GM21360 (cell line): ENCODE measurements around the gene ABTB1.
"Not testable (repeated sequence)": the region's sequence is repeated elsewhere in the genome, so short reads cannot be mapped to it uniquely, and the experiment has no call there.

Experiments used
- ATAC-seq: cut with Tn5 transposase; IDR thresholded peaks from one replicate; pipeline ENCODE4 v1.9.1; 2021; ENCODE audit warnings: mild to moderate bottlenecking, moderate library complexity; ENCODE audit not compliant: unreplicated experiment

Gene ABTB1

GRCh38 chr3:127700406-127700805, 27.7 kb downstream of the ABTB1 start:
- ATAC-seq = no peak

- ATAC-seq = no peak
Observed at GRCh38 chr3:127701280-127701911, 28.6 kb downstream of the ABTB1 start.

DNA sequence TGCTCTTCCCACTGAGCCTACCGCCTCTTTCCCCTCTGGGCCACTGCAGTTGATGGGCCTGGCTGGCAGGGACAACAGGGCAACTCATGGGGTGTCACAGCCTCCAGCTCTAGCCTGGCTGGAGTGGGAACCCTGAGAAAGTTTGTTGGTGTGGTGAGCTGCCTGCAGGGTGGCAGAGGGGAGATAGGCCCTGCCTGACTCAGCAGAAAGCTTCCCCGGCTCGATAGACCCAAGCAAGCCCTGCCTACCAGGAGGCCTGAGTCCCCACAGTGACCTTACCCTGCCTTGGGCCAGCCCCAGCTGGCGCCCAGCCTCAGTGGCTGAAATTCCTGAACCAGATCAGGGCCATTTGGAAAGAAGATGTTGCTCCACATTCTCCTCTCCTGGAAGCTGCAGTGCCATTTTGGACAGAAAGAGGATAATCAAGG, 29.4 kb downstream of the ABTB1 start:
- no peak for ATAC-seq

DNA sequence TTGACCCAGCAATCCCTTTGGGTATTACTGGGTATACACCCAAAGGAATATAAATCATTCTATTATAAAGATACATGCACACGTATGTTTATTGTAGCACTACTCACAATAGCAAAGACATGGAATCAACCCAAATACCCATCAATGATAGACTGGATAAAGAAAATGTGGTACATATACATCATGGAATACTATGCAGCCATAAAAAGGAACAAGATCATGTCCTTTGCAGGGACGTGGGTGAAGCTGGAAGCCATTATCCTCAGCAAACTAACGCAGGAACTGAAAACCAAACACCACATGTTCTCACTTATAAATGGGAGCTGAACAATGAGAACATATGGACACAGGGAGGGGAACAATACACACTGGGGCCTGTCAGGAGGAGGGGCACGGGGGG, 32.1 kb downstream of the ABTB1 start:
- not testable (repeated sequence) for ATAC-seq

GRCh38 chr3:127706312-127706711, 33.6 kb downstream of the ABTB1 start:
- no peak for ATAC-seq

GRCh38 chr3:127706785-127707351, 34.1 kb downstream of the ABTB1 start:
- ATAC-seq = no peak

- no peak for ATAC-seq
Observed at GRCh38 chr3:127707851-127708411, 35.2 kb downstream of the ABTB1 start.

DNA sequence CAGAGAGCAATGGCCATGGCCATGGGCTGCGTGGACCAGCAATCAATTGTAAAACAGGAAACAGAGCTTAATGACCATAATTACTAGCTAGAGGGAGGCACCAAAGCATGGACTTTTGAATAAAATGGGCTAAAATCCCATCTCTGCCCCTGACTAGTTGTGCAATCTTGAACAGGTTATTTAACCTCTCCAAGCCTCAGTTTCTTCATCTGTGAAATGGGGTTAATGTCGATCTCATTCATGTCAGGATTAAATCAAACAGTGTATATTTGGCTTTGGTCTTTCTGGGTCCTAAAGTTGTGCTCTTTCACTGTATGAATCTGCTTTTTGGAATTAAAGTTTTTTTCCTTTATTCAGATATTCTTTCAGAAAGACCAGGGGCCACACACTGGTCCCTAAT, 36.1 kb downstream of the ABTB1 start:
- no peak for ATAC-seq

- no peak for ATAC-seq
Observed at GRCh38 chr3:127709320-127710060, 36.7 kb downstream of the ABTB1 start.

GRCh38 chr3:127710155-127710941, 37.6 kb downstream of the ABTB1 start:
- ATAC-seq = no peak

GRCh38 chr3:127711021-127711695, 38.4 kb downstream of the ABTB1 start:
- no peak for ATAC-seq

DNA sequence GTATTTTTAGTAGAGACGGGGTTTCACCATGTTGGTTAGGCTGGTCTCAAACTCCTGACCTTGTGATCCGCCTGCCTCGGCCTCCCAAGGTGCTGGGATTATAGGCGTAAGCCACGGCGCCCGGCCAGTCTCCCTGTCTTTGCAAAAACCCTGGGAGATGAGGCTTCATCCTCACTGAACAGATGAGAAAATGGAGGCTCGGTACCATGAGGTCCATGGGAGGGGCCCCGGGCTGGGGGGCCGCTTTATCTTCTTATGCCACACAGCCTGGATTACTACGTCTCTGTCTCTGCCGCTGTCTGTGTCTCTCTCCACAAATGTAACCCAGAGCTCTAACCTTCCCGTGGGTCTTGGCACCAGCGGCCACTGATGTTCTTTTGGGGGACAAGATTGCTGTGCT, 39.1 kb downstream of the ABTB1 start:
- ATAC-seq = no peak

DNA sequence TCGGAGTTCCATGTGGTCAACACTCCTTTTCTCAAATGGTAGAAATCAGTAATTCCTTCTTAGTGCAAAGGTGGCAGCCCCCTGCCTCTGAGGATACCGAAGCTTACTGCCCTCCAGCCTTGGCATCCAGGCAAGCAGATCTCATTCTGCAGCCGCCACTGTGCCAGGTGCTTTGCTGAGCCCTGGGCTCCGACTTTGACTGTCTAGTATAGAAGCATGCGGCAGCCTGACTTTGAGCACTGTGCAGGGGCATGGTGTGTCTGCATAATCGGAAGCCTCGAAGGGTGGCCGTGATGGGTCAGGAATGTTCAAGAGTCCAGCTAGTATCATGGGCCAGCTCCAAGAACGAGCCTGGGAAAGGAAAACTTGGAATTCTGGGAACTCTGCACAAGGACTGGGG, 39.7 kb downstream of the ABTB1 start:
- ATAC-seq = no peak

- ATAC-seq = no peak
Observed at GRCh38 chr3:127712881-127713771, 40.4 kb downstream of the ABTB1 start.

DNA sequence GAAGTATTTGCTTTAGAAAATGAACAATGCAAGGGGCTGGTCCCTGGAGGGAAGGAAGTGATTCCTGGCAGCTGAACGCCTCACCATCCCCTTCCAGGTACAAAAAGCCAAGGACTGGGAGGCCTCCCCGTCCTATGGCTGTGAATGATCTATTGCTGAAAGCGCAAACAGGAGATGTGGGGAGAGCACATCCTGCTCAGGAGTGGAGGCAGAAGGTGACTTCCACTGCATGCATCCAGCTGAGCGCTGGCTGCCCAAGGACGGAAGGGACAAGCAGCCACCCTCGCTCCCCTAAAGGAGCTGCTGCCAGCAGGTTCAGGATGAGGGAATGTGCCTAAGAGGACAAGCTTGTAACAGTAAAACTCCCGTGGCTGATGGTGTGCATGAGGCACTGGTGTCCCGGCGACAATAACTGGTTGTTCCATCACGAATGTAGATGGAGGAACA, 41.4 kb downstream of the ABTB1 start:
- ATAC-seq = no peak

DNA sequence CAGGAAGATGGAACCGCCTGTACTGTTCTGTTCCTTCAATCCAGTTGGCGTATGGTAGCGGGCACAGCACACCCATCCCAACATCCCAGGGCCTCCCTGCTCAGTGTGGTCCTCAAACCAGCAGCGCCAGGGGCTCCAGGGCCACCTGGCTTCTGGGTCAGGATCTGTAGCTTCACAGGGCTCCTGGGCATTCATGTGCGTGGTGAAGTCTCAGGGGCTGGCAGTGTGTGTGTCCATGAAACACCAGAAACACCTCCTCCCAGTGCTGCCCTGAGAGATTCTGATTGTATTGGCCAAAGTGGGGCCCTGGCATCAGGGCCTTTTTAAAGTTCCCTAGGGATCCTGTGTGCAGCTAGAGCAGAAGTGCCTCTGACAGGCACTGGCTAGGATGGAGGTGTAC, 42.1 kb downstream of the ABTB1 start:
- no peak for ATAC-seq

DNA sequence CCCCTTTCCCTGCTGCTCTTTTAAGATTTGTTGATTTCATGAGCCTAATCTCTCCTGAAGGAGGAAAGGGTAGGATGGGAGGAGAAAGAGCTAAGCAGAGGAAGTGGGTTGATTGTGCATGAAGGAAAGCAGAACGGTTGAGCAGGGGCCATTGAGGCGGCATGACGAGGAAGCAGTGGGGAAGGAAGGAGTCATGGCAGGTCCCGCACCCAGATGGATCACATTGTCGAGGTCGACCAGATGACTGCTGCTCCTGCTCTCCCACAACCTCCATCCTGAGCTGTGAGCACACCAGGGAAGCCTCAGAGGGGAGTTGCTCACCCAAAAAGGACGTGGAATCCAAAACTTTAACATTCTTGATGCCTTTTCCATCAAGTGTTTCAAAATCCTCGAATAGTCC, 42.8 kb downstream of the ABTB1 start:
- no peak for ATAC-seq

DNA sequence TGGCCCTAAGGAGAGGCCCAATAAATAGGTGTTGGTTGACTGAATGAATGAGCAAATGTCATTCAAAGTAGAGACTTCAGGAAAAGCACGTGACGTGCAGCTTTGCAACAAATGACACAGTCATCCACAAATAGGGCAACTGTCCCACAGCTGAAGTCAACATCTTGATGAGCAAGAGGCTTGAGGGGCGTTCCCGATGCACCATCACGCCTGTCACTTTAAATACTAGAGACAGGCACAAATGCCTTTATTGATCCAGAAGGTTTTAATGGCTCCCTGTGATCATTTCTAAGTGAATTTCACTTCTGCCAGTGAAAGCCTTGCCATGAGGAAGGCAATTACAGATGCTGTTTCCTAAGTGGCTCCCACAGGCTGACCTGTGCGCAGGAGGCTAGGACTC, 43.6 kb downstream of the ABTB1 start:
- no peak for ATAC-seq

- no peak for ATAC-seq
Observed at GRCh38 chr3:127717357-127718244, 44.8 kb downstream of the ABTB1 start.
